Mucosa of descending colon (tissue), 3 donors: ENCODE results near the gene IFI27. TPM values are rescaled to one million over a fixed set of nuclear protein-coding genes. Genes with fewer than 3 reads are reported as not detected.

Source experiments
- ATAC-seq: fragments of 200-7000 bp; cut with Tn5 transposase; one replicate; pipeline ENCODE4 v1.9.1; 2020; ENCODE audit warnings: mild to moderate bottlenecking, moderate library complexity
- DNase-seq, 3 donors: peaks; one replicate each; pipeline ENCODE4 v3.0.0-alpha.2; 2020
- H3K36me3 ChIP-seq: fragments of 200-600 bp; one replicate; pipeline ENCODE4 v1.8.0; 2021; ENCODE audit warnings: low read depth, mild to moderate bottlenecking
- H3K4me1 ChIP-seq: fragments of 200-600 bp; one replicate; pipeline ENCODE4 v1.8.0; 2021; ENCODE audit warnings: low read depth, mild to moderate bottlenecking
- H3K4me3 ChIP-seq: fragments of 200-600 bp; one replicate; pipeline ENCODE4 v1.8.0; 2021; ENCODE audit warnings: mild to moderate bottlenecking
- H3K9me3 ChIP-seq: fragments of 200-600 bp; one replicate; pipeline ENCODE4 v1.8.0; 2021; ENCODE audit warnings: mild to moderate bottlenecking
- CTCF ChIP-seq: fragments of 200-600 bp; IDR thresholded peaks from one replicate; pipeline ENCODE4 v1.8.0; 2022; ENCODE audit warnings: antibody characterized with exemption, mild to moderate bottlenecking
- intact Hi-C, 2 donors: fragments of 100-400 bp; cut with DNase I in 1 of 2; cut with micrococcal nuclease in 1 of 2; formaldehyde crosslinking; loops; one replicate each; pipeline versions ENCODE4 v1.11.0 to v1.11.1; 2022; cut with DNase I, micrococcal nuclease
- total RNA-seq, 3 donors: library from RNA; stranded (reverse); fragmentation: NEBNext Ultra II Directional in 2 of 3; extraction: Animal tissue kit (Norgen Biotek cat#: 25700) in 2 of 3; gene quantifications; one replicate each; pipeline versions ENCODE4 v1.2.1 to v1.2.4, GENCODE V29; 2021 to 2023
- donor health status: DM: no; HTN: no; CAD: no; lungs with moderate emphysema.
- donor health status: DM: no; HTN: no; CAD: no.
- donor health status: DM: no; HTN: yes; CAD: no.

The IFI27 gene
- total RNA-seq, 3 donors from 2014 or later: 427 to 1,655 (median 710) TPM

GRCh38 chr14:94113073-94113472 lies 2.5 kb downstream of the IFI27 start:
- ATAC-seq: peak; percentile 30
- H3K4me3 ChIP-seq: no peak overlapping the region
- no peaks in the 10 kb centered on the region for H3K9me3 ChIP-seq
- intact Hi-C loops: no loop called here
- TF ChIP-seq CTCF: no peak
- no peaks in the 10 kb centered on the region for H3K36me3 ChIP-seq
- no peak for DNase-seq
- H3K4me1 ChIP-seq: peaks cover 25% of the 10 kb centered on the region

- DNase-seq: peak; percentile 70 to 80 (median 79)
- Histone ChIP-seq H3K4me3 (no peak overlapping the region), H3K9me3 (no peaks in the 10 kb centered on the region), H3K4me1 (peaks cover 25% of the 10 kb centered on the region), H3K36me3 (no peaks in the 10 kb centered on the region)
- intact Hi-C loops: no loop called here
- TF ChIP-seq CTCF: no peak
- peak; percentile 37 for ATAC-seq
Measured at GRCh38 chr14:94113490-94113889, 3.0 kb downstream of the IFI27 start.

- Histone ChIP-seq H3K4me1 (peaks cover 25% of the 10 kb centered on the region), H3K4me3 (no peak overlapping the region), H3K36me3 (no peaks in the 10 kb centered on the region), H3K9me3 (no peaks in the 10 kb centered on the region)
- no peak for TF ChIP-seq CTCF
- intact Hi-C loops: no loop called here
- no peak for DNase-seq
- no peak for ATAC-seq
Measured at GRCh38 chr14:94113908-94114588, 3.5 kb downstream of the IFI27 start.

GRCh38 chr14:94114589-94115057 lies 4.1 kb downstream of the IFI27 start:
- H3K4me3 ChIP-seq: no peak overlapping the region
- no peak for ATAC-seq
- no peaks in the 10 kb centered on the region for H3K36me3 ChIP-seq
- no peak for DNase-seq
- H3K4me1 ChIP-seq: peaks cover 25% of the 10 kb centered on the region
- TF ChIP-seq CTCF: no peak
- H3K9me3 ChIP-seq: peaks cover 4% of the 10 kb centered on the region
- intact Hi-C loops: no loop called here

GRCh38 chr14:94115058-94115591 lies 4.6 kb downstream of the IFI27 start:
- Histone ChIP-seq H3K4me3 (no peak overlapping the region), H3K9me3 (peaks cover 8% of the 10 kb centered on the region), H3K4me1 (peaks cover 21% of the 10 kb centered on the region), H3K36me3 (no peaks in the 10 kb centered on the region)
- intact Hi-C loops: no loop called here
- ATAC-seq (peak; percentile 59), DNase-seq (peak in 2 of 3 donors; percentile 54 to 59)
- no peak for TF ChIP-seq CTCF
